Ascending aorta (tissue), 2 donors: ENCODE results near the gene SDHC. TPM values are rescaled to one million over a fixed set of nuclear protein-coding genes. Genes with fewer than 3 reads are reported as not detected.
"Not testable (repeated sequence)": the region's sequence is repeated elsewhere in the genome, so short reads cannot be mapped to it uniquely, and the experiment has no call there.

Experiments
- DNase-seq, 2 donors: peaks; one replicate each; pipeline ENCODE4 v3.0.0-alpha.2; 2019; ENCODE audit warnings: low spot score in 2 of 2
- H3K27ac ChIP-seq, 2 donors: fragments of 200-600 bp; sonication (generic); one replicate each; pipeline ENCODE4 v1.5.1; 2016 to 2017; ENCODE audit warnings: mild to moderate bottlenecking in 1 of 2
- H3K27me3 ChIP-seq: fragments of 200-600 bp; sonication (generic); one replicate; pipeline ENCODE4 v1.5.1; 2017
- H3K36me3 ChIP-seq, 2 donors: fragments of 200-600 bp; sonication (generic); one replicate each; pipeline ENCODE4 v1.5.1; 2016
- H3K4me1 ChIP-seq, 2 donors: fragments of 200-600 bp; sonication (generic); one replicate each; pipeline ENCODE4 v1.5.1; 2016 to 2017; ENCODE audit warnings: mild to moderate bottlenecking in 1 of 2
- H3K4me3 ChIP-seq, 2 donors: fragments of 200-600 bp; sonication (generic); one replicate each; pipeline ENCODE4 v1.5.1; 2016 to 2017; ENCODE audit warnings: mild to moderate bottlenecking in 1 of 2
- H3K9me3 ChIP-seq, 2 donors: fragments of 200-600 bp; sonication (generic); one replicate each; pipeline ENCODE4 v1.5.1; 2016
- intact Hi-C: fragments of 100-400 bp; cut with DNase I; formaldehyde crosslinking; loops from one replicate; pipeline ENCODE4 v1.15.1; 2023
- total RNA-seq: library from RNA; depleted of rRNA; stranded (reverse); fragments of >200 nt; gene quantifications from one replicate; pipeline ENCODE4 v1.1.0, GENCODE V29; 2016
- TF ChIP-seq, protein P1 (sequence below), 3 experiments: fragments of 200-600 bp in 2 of 3; fragments of 450-650 bp in 1 of 3; sonication (generic) in 2 of 3; IDR thresholded peaks; one replicate each; pipeline ENCODE4 v1.5.1; 2016 to 2019; ENCODE audit warnings: antibody characterized with exemption in 3 of 3, mild to moderate bottlenecking in 1 of 3, moderate library complexity in 1 of 3

SDHC gene
- total RNA-seq, 1 donor from 2014 or later = 23.2 TPM

DNA sequence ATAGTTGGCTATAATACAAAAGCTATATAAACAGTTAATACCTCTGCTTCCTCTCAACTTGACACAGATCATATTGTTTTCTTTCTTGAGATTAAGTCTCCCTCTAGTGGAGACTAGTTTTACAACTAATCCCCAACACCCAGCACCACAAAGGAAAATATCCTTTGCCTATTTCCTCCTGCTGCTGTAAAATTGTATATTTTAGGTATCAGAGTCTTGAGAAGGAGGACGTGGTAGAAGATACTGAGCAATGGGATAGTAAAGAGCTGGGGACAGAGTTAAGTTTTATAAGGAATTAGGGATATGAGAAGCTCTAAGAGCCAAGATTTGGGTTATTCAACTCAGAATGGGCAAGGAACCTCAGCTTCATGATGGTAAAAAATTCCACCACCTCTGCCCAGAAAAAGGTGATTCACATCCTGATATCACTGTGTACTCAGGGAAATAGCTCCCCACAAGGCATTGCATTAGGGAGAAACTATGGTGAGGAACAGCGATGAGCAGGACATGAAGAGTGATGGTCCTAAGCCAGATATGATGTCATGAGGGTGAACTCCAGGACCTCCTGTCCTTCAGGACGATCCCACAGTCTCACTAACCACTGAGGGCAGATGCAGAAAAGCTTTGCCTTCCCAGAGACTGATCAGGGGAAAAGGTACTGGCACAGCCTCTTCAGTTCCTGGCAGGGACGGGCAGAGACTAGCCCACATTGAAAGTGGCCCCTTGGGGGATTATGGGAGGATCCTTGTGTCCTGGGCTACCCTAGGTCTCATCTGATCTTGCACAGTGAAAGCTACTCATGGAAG, 68.2 kb downstream of the SDHC start:
- no peaks in the 10 kb centered on the region for H3K36me3 ChIP-seq
- peaks cover 0 to 4% of the 10 kb centered on the region in 2 donors for H3K4me1 ChIP-seq
- H3K27ac ChIP-seq = peak overlapping the region; percentile 78
- no peaks in the 10 kb centered on the region for H3K9me3 ChIP-seq
- intact Hi-C loops = loop anchor here (1.0 to 5.0 kb wide), 4 partner anchors 70 to 230 kb away; partner anchors contain the start of genes NDUFS2 and SDHC
- TF ChIP-seq, protein P1, sequence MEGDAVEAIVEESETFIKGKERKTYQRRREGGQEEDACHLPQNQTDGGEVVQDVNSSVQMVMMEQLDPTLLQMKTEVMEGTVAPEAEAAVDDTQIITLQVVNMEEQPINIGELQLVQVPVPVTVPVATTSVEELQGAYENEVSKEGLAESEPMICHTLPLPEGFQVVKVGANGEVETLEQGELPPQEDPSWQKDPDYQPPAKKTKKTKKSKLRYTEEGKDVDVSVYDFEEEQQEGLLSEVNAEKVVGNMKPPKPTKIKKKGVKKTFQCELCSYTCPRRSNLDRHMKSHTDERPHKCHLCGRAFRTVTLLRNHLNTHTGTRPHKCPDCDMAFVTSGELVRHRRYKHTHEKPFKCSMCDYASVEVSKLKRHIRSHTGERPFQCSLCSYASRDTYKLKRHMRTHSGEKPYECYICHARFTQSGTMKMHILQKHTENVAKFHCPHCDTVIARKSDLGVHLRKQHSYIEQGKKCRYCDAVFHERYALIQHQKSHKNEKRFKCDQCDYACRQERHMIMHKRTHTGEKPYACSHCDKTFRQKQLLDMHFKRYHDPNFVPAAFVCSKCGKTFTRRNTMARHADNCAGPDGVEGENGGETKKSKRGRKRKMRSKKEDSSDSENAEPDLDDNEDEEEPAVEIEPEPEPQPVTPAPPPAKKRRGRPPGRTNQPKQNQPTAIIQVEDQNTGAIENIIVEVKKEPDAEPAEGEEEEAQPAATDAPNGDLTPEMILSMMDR (IDR thresholded peaks at IDR 0.05) = peak; percentile 53 to 71 (median 62)
- DNase-seq = peak in 1 of 2 donors; percentile 81
- no peak overlapping the region for H3K4me3 ChIP-seq
- no peaks in the 10 kb centered on the region for H3K27me3 ChIP-seq

DNA sequence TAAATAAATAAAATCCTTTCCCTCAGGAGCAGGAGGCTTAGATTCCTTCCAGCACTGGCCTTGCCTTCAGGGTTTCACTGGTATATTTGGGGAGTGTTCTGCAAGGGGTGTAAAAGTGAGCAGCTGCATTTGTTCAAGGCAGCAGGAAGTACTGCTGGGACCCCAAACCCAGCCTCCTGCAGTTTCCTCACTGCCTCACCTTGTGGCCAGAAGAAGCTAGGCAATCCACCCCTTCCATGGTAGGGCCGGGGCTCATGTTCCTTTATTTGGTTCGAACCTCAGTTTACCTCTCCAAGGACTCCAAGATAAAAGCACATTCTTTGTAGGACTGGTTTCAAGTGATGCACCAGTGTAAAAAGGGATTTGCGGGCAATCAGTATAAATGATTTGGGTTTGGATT, 74.5 kb downstream of the SDHC start:
- Histone ChIP-seq H3K4me1 (peaks cover 0 to 4% of the 10 kb centered on the region in 2 donors), H3K27me3 (no peaks in the 10 kb centered on the region), H3K27ac (peak overlapping the region; percentile 20 to 93), H3K36me3 (no peaks in the 10 kb centered on the region), H3K9me3 (no peaks in the 10 kb centered on the region), H3K4me3 (no peak overlapping the region)
- intact Hi-C loops = loop anchor here (5.0 kb wide), 2 partner anchors 256 to 271 kb away; partner anchors contain the start of genes DEDD, NIT1 and PFDN2
- TF ChIP-seq, protein P1 (IDR thresholded peaks at IDR 0.05) = no peak
- peak in 1 of 2 donors; percentile 61 for DNase-seq

DNA sequence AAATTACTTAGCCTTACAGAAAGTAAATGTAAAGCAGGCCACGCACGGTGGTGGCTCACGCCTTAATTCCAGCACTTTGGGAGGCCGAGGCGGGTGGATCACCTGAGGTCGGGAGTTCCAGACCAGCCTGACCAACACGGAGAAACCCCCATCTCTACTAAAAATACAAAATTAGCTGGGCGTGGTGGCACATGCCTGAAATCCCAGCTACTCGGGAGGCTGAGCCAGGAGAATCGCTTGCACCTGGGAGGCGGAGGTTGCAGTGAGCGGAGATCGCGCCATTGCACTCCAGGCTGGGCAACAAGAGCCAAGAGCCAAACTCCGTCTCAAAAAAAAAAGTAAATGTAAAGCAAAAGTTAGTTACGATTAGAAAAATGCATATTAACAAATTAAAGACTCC, 75.0 kb downstream of the SDHC start:
- intact Hi-C loops = loop anchor here (5.0 kb wide), 2 partner anchors 257 to 272 kb away; partner anchors contain the start of genes DEDD, NIT1 and PFDN2
- not testable (repeated sequence) for H3K27me3 ChIP-seq
- H3K27ac ChIP-seq = peak overlapping the region; percentile 89 to 93

DNA sequence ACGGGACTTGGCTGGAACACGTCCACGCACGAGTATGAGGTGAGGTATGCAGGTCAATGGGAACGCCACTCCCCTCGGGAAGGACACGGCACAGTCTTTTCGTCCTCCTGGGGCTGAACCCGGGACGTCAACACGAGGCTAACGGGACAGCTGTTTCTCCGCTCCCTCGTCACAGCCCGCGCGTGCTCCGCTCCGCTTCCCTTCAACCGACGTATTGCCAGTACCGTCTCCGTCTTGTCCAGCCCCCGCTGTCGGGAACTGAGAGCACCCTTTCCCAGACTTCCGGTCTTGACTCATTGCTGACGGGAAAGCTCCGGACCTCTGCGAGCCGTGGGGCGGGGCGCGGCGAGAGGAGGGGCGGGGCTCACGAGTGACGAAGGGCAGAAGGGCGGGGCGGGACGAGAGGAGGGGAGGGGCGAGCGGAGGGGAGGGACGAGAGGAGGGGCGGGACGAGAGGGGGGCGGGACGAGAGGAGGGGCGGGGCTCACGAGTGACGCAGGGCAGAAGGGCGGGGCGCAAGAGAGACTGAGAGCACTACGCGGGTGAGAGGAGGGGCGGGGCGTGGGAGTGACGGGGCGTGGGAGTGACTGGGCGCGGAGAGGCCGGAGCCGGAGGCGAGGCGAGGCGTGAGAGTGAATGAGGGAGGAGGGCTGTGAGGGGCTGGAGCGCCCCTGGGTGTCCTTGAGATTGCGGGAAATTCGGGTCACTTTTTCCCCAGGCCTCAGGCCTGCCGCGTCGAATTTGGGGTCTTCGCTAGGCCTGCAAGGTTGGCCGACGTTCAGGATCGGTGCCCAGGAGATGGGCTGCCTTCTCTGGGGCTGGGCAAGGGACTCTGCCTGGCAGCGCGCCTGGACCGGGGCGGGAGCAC, 75.7 kb downstream of the SDHC start:
- intact Hi-C loops = loop anchor here (1.0 to 10.0 kb wide), 6 partner anchors 9 to 1465 kb away; partner anchors contain the start of genes DEDD, NIT1, PEA15 and PFDN2
- DNase-seq = peak; percentile 95 to 99
- Histone ChIP-seq H3K27me3 (no peaks in the 10 kb centered on the region), H3K4me1 (peaks cover 0 to 4% of the 10 kb centered on the region in 2 donors), H3K27ac (peak overlapping the region; percentile 89 to 93), H3K4me3 (peak overlapping the region; percentile 53 to 74), H3K36me3 (no peaks in the 10 kb centered on the region), H3K9me3 (no peaks in the 10 kb centered on the region)
- TF ChIP-seq, protein P1 (IDR thresholded peaks at IDR 0.05) = no peak

More for the DNA sequence above, 75.0 kb downstream of the SDHC start:
- H3K9me3 ChIP-seq, H3K36me3 ChIP-seq, H3K4me1 ChIP-seq: not testable (repeated sequence)
- H3K4me3 ChIP-seq = peak overlapping the region; percentile 53 to 64
- peak in 1 of 2 donors; percentile 61 for DNase-seq

DNA sequence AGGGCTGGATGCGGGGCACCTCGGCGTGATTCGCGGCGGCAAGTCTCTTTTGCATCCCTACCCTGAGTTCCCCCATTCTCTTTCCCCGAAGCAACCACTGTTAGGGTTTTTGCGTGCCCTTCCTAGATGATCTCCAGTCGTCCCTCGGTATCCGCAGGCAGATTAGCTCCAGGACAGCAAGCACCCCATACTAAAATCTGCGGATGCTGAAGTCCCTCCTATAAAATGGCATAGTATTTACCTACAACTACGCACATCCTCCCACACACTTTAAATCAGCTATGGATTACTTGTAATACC, 76.3 kb downstream of the SDHC start:
- intact Hi-C loops = loop anchor here (1.0 to 10.0 kb wide), 4 partner anchors 9 to 1466 kb away; partner anchors contain the start of genes PEA15, TAGLN2 and USF1
- Histone ChIP-seq H3K27ac (peak overlapping the region; percentile 82 to 84), H3K4me3 (peak overlapping the region; percentile 53 to 74), H3K4me1 (peaks cover 0 to 4% of the 10 kb centered on the region in 2 donors), H3K27me3 (no peaks in the 10 kb centered on the region), H3K36me3 (no peaks in the 10 kb centered on the region), H3K9me3 (no peaks in the 10 kb centered on the region)
- no peak for DNase-seq
- TF ChIP-seq, protein P1 (IDR thresholded peaks at IDR 0.05) = no peak

DNA sequence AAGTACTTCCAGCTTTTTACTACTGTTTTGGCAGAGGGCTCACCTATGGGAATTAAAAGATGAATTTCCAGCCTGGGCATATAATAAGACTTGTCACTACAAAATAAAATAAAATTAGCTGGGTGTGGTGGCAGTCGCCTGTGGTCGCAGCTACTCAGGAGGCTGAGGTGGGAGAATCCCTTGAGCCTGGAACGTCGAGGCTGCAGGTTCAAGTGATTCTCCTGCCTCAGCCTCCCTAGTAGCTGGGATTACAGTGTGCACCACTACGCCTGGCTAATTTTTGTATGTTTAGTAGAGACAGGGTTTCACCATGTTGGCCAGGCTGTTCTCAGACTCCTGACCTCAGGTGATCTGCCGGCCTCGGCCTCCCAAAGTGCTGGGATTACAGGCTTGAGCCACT, 77.0 kb downstream of the SDHC start:
- not testable (repeated sequence) for H3K27me3 ChIP-seq, H3K27ac ChIP-seq, H3K9me3 ChIP-seq, H3K36me3 ChIP-seq, H3K4me1 ChIP-seq
- H3K4me3 ChIP-seq = peak overlapping the region in 1 of 2 donors; percentile 74
- intact Hi-C loops = loop anchor here (10.0 kb wide), 3 partner anchors 346 to 1466 kb away; partner anchors contain the start of genes PEA15, TAGLN2 and USF1
- DNase-seq = peak in 1 of 2 donors; percentile 57
